Fibroblast of peridontal ligament (primary cell): ENCODE data around the gene SNAP25.

Experiments
- DNase-seq: peaks from one replicate; pipeline ENCODE4 v3.0.0-alpha.2; 2010; ENCODE audit errors: extremely low read depth

The SNAP25 gene

GRCh38 chr20:10263385-10264165 lies 44.9 kb downstream of the SNAP25 start:
- DNase-seq: peak; percentile 75

- DNase-seq: no peak
Measured at GRCh38 chr20:10264166-10264558, 45.5 kb downstream of the SNAP25 start.

GRCh38 chr20:10268636-10269035 lies 50.0 kb downstream of the SNAP25 start:
- DNase-seq: no peak

- no peak for DNase-seq
Measured at GRCh38 chr20:10270630-10271029, 52.0 kb downstream of the SNAP25 start.

GRCh38 chr20:10271494-10272219 lies 53.0 kb downstream of the SNAP25 start:
- peak; percentile 41 for DNase-seq

GRCh38 chr20:10276878-10277580 lies 58.4 kb downstream of the SNAP25 start:
- no peak for DNase-seq

- no peak for DNase-seq
Measured at GRCh38 chr20:10277616-10278015, 59.0 kb downstream of the SNAP25 start.

- no peak for DNase-seq
Measured at GRCh38 chr20:10278412-10278811, 59.8 kb downstream of the SNAP25 start.

- peak; percentile 53 for DNase-seq
Measured at GRCh38 chr20:10280018-10280908, 61.6 kb downstream of the SNAP25 start.

- DNase-seq: no peak
Measured at GRCh38 chr20:10281911-10282310, 63.3 kb downstream of the SNAP25 start.

GRCh38 chr20:10282979-10283456 lies 64.4 kb downstream of the SNAP25 start:
- DNase-seq: peak; percentile 67

- no peak for DNase-seq
Measured at GRCh38 chr20:10286356-10286755, 67.7 kb downstream of the SNAP25 start.

GRCh38 chr20:10288421-10288820 lies 69.8 kb downstream of the SNAP25 start:
- DNase-seq: no peak

GRCh38 chr20:10288954-10289646 lies 70.5 kb downstream of the SNAP25 start:
- DNase-seq: no peak

GRCh38 chr20:10291568-10292248 lies 73.1 kb downstream of the SNAP25 start:
- DNase-seq: no peak

- DNase-seq: no peak
Measured at GRCh38 chr20:10297223-10297622, 78.6 kb downstream of the SNAP25 start.

- DNase-seq: no peak
Measured at GRCh38 chr20:10297684-10298240, 79.1 kb downstream of the SNAP25 start.

GRCh38 chr20:10300582-10301446 lies 82.2 kb downstream of the SNAP25 start:
- DNase-seq: no peak

- no peak for DNase-seq
Measured at GRCh38 chr20:10303852-10304251, 85.2 kb downstream of the SNAP25 start.
